CD14-positive monocyte (primary cell): ENCODE measurements around the gene GNPTG. TPM values are rescaled to one million over a fixed set of nuclear protein-coding genes. Genes with fewer than 3 reads are reported as not detected.

Experiments
- DNase-seq, 3 donors: peaks; one replicate each; pipeline ENCODE4 v3.0.0-alpha.2; 2011 to 2022
- H2AFZ ChIP-seq: 2 replicates; pipeline ENCODE4 v1.6.0; 2012; ENCODE audit warnings: mild to moderate bottlenecking, low read depth, low read length, inconsistent platforms; ENCODE audit not compliant: insufficient read depth, poor library complexity, severe bottlenecking
- H3K27ac ChIP-seq, 2 donors: 1 replicate in 1 of 2; 2 replicates in 1 of 2; pipeline ENCODE4 v1.5.1; 2012 to 2013; ENCODE audit warnings: low read length in 2 of 2, control low read depth in 1 of 2, inconsistent platforms in 1 of 2, low read depth in 1 of 2, mild to moderate bottlenecking in 1 of 2
- H3K27me3 ChIP-seq, 2 donors: one replicate each; pipeline versions ENCODE4 v1.6.0 to v1.6.1; 2011 to 2013; ENCODE audit warnings: low read length in 2 of 2; ENCODE audit not compliant: control insufficient read depth in 2 of 2, insufficient read depth in 2 of 2
- H3K36me3 ChIP-seq, 2 donors: replicated peaks in 1 of 2; 1 replicate in 1 of 2; 2 replicates in 1 of 2; pipeline versions ENCODE4 v1.5.1 to v1.6.1; 2012 to 2013; ENCODE audit warnings: low read length in 2 of 2, control low read depth in 1 of 2, inconsistent platforms in 1 of 2, mild to moderate bottlenecking in 1 of 2; ENCODE audit not compliant: insufficient read depth in 2 of 2, control insufficient read depth in 1 of 2
- H3K4me1 ChIP-seq, 2 donors: 1 replicate in 1 of 2; 2 replicates in 1 of 2; pipeline versions ENCODE4 v1.5.1 to v1.6.1; 2012 to 2013; ENCODE audit warnings: low read length in 2 of 2, control low read depth in 1 of 2, inconsistent platforms in 1 of 2, mild to moderate bottlenecking in 1 of 2, moderate library complexity in 1 of 2; ENCODE audit not compliant: insufficient read depth in 2 of 2, control insufficient read depth in 1 of 2
- H3K4me2 ChIP-seq: replicated peaks from 2 replicates; pipeline ENCODE3; 2012; ENCODE audit warnings: low read length, moderate library complexity, mild to moderate bottlenecking; ENCODE audit not compliant: poor library complexity, severe bottlenecking; ENCODE audit errors: extremely low read depth
- H3K4me3 ChIP-seq, 3 experiments: fragments of 200-600 bp in 1 of 3; sonication (generic) in 1 of 3; replicated peaks in 1 of 3; 1 replicate in 2 of 3; 2 replicates in 1 of 3; pipeline ENCODE4 v1.5.1; 2011 to 2013; ENCODE audit warnings: low read length in 3 of 3, mild to moderate bottlenecking in 3 of 3, control low read depth in 2 of 3, low read depth in 2 of 3, inconsistent platforms in 1 of 3, moderate library complexity in 1 of 3
- H3K79me2 ChIP-seq: 2 replicates; pipeline ENCODE4 v1.6.0; 2012; ENCODE audit warnings: mild to moderate bottlenecking, control low read depth, inconsistent platforms, low read length, moderate library complexity; ENCODE audit not compliant: insufficient read depth
- H3K9ac ChIP-seq: 2 replicates; pipeline ENCODE4 v1.6.0; 2017; ENCODE audit warnings: low read length, mild to moderate bottlenecking; ENCODE audit not compliant: insufficient read depth, poor library complexity, severe bottlenecking
- H3K9me3 ChIP-seq, 2 donors: replicated peaks in 1 of 2; 1 replicate in 1 of 2; 2 replicates in 1 of 2; pipeline versions ENCODE4 v1.5.1 to v1.6.1; 2012 to 2013; ENCODE audit warnings: low read length in 2 of 2, control low read depth in 1 of 2; ENCODE audit not compliant: control insufficient read depth in 1 of 2, insufficient read depth in 1 of 2
- H4K20me1 ChIP-seq: 2 replicates; pipeline ENCODE4 v1.6.0; 2012; ENCODE audit warnings: mild to moderate bottlenecking, low read length, control low read depth, moderate library complexity; ENCODE audit not compliant: insufficient read depth
- H3K27ac Mint-ChIP-seq, 7 donors: one replicate each; pipeline ENCODE4 v1.8.0; 2020; ENCODE audit warnings: mild to moderate bottlenecking in 7 of 7, mixed read lengths in 7 of 7, moderate library complexity in 6 of 7, inconsistent platforms in 2 of 7
- H3K27me3 Mint-ChIP-seq, 3 donors: one replicate each; pipeline ENCODE4 v1.8.0; 2021 to 2022; ENCODE audit warnings: low read depth in 3 of 3, mild to moderate bottlenecking in 3 of 3, mixed read lengths in 3 of 3, moderate library complexity in 3 of 3, inconsistent platforms in 1 of 3
- H3K36me3 Mint-ChIP-seq, 2 donors: one replicate each; pipeline ENCODE4 v1.8.0; 2020; ENCODE audit warnings: mixed read lengths in 2 of 2, inconsistent platforms in 1 of 2, mild to moderate bottlenecking in 1 of 2
- H3K4me1 Mint-ChIP-seq: one replicate; pipeline ENCODE4 v1.8.0; 2020; ENCODE audit warnings: mild to moderate bottlenecking, mixed read lengths
- H3K4me3 Mint-ChIP-seq, 2 donors: one replicate each; pipeline ENCODE4 v1.8.0; 2020; ENCODE audit warnings: mild to moderate bottlenecking in 2 of 2, mixed read lengths in 2 of 2, moderate library complexity in 1 of 2
- H3K9me3 Mint-ChIP-seq, 7 donors: one replicate each; pipeline ENCODE4 v1.8.0; 2020 to 2022; ENCODE audit warnings: mixed read lengths in 7 of 7, mild to moderate bottlenecking in 6 of 7, moderate library complexity in 6 of 7, inconsistent platforms in 2 of 7
- CTCF ChIP-seq: fragments of 200-600 bp; IDR thresholded peaks from one replicate; pipeline ENCODE4 v1.8.0; 2022; ENCODE audit warnings: antibody characterized with exemption, mild to moderate bottlenecking
- WGBS: methylation state at CpG from one replicate; pipeline ENCODE4 v1.1.5; 2013; ENCODE audit warnings: missing lambda C conversion rate; ENCODE audit not compliant: insufficient coverage; 5-methylcytosine and 5-hydroxymethylcytosine counted together
- intact Hi-C, 2 donors: fragments of 100-400 bp; cut with micrococcal nuclease; formaldehyde crosslinking; loops; one replicate each; pipeline versions ENCODE4 v1.15.0 to v1.15.1; 2023
- polyA plus RNA-seq, 3 donors: library from polyadenylated mRNA; depleted of rRNA in 1 of 3; unstranded in 2 of 3; stranded (reverse) in 1 of 3; fragments of 300-500 nt in 2 of 3; fragments of >200 nt in 1 of 3; fragmentation: Illumina TruSeq in 2 of 3; gene quantifications; 1 replicate in 2 of 3; 2 replicates in 1 of 3; pipeline ENCODE4 v1.2.3, GENCODE V29; 2012 to 2021

Gene GNPTG
- polyA plus RNA-seq, 3 donors, result 74.7 to 130 (median 82.5) TPM

DNA sequence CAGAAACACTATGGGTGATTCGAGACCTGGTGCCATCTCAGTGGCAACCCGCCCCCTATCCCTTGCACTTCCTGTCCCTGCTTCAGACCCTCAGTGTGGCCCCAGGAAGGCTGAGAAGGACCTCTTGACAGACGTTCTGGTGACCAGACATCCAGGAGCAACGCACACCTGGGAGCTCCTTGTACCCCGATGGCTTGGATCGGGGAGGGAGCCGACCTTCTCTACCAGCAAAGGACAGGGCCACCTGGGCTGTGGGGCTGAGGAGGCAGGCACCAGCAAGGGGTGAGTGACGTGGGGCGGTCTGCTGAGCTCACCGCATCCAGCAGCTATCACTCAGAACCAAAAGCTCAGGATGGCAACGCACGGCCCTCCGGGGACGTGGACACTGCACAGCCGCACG, 35.6 kb downstream of the GNPTG start:
- Histone ChIP-seq H3K4me3 (no peak overlapping the region), H3K4me1 (no peaks in the 10 kb centered on the region), H3K27ac (no peak overlapping the region), H3K4me2 (no peak overlapping the region), H3K79me2 (no peaks in the 10 kb centered on the region), H3K9me3 (no peaks in the 10 kb centered on the region), H3K36me3 (peaks cover 68 to 84% of the 10 kb centered on the region in 2 donors), H3K9ac (no peak overlapping the region), H4K20me1 (peaks cover 56% of the 10 kb centered on the region), H2AFZ (no peak overlapping the region), H3K27me3 (no peaks in the 10 kb centered on the region)
- no peak for DNase-seq
- H3K4me1 Mint-ChIP-seq, result no peaks in the 10 kb centered on the region
- H3K27me3 Mint-ChIP-seq, result no peaks in the 10 kb centered on the region
- no peaks in the 10 kb centered on the region for H3K9me3 Mint-ChIP-seq
- H3K36me3 Mint-ChIP-seq, result peaks cover 40 to 78% of the 10 kb centered on the region in 2 donors
- H3K4me3 Mint-ChIP-seq, result no peak overlapping the region
- TF ChIP-seq CTCF, result no peak
- no peak overlapping the region for H3K27ac Mint-ChIP-seq
- intact Hi-C loops, result no loop called here
- 98% methylated on average over 14 of the region's 16 CpGs for WGBS

DNA sequence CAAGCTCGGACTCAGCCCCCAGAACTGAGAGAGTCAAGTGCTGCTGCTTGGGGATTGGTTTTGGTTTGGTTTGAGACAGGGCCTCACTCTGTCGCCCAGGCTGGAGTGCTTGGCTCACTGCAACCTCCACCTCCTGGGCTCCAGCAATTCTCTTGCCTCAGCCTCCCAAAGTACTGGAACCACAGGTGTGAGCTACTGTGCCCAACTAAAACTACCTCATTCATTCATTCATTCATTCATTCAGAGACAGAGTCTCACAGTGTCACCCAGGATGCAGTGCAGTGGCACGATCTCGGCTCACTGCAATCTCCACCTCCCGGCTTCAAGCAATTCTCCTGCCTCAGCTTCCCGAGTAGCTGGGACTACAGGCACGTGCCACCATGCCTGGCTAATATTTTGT, 38.0 kb downstream of the GNPTG start:
- Histone ChIP-seq H3K9ac (no peak overlapping the region), H3K9me3 (no peaks in the 10 kb centered on the region), H3K4me3 (no peak overlapping the region), H2AFZ (no peak overlapping the region), H3K4me1 (no peaks in the 10 kb centered on the region), H3K27ac (no peak overlapping the region), H3K79me2 (no peaks in the 10 kb centered on the region), H3K36me3 (peaks cover 75 to 88% of the 10 kb centered on the region in 2 donors), H3K4me2 (no peak overlapping the region), H3K27me3 (no peaks in the 10 kb centered on the region), H4K20me1 (peaks cover 53% of the 10 kb centered on the region)
- Mint-ChIP-seq H3K27me3 (no peaks in the 10 kb centered on the region), H3K4me1 (no peaks in the 10 kb centered on the region), H3K27ac (no peak overlapping the region), H3K4me3 (no peak overlapping the region), H3K9me3 (no peaks in the 10 kb centered on the region), H3K36me3 (peaks cover 49 to 74% of the 10 kb centered on the region in 2 donors)
- 100% methylated on average over 1 of the region's 7 CpGs for WGBS
- no peak for TF ChIP-seq CTCF
- intact Hi-C loops, result no loop called here
- DNase-seq, result no peak
